Head of caudate nucleus (tissue), 42 donors: ENCODE results near the gene TNRC18.
"Not testable (repeated sequence)": the region's sequence is repeated elsewhere in the genome, so short reads cannot be mapped to it uniquely, and the experiment has no call there.

Experiments used
- DNase-seq, 42 donors: peaks; one replicate each; pipeline versions ENCODE4 v3.0.0 to v3.0.0-alpha.2; 2020 to 2021; ENCODE audit warnings: mixed read lengths in 7 of 42
- intact Hi-C: fragments of 100-400 bp; cut with DNase I; formaldehyde crosslinking; loops from one replicate; pipeline ENCODE4 v1.15.0; 2022

The TNRC18 gene

DNA sequence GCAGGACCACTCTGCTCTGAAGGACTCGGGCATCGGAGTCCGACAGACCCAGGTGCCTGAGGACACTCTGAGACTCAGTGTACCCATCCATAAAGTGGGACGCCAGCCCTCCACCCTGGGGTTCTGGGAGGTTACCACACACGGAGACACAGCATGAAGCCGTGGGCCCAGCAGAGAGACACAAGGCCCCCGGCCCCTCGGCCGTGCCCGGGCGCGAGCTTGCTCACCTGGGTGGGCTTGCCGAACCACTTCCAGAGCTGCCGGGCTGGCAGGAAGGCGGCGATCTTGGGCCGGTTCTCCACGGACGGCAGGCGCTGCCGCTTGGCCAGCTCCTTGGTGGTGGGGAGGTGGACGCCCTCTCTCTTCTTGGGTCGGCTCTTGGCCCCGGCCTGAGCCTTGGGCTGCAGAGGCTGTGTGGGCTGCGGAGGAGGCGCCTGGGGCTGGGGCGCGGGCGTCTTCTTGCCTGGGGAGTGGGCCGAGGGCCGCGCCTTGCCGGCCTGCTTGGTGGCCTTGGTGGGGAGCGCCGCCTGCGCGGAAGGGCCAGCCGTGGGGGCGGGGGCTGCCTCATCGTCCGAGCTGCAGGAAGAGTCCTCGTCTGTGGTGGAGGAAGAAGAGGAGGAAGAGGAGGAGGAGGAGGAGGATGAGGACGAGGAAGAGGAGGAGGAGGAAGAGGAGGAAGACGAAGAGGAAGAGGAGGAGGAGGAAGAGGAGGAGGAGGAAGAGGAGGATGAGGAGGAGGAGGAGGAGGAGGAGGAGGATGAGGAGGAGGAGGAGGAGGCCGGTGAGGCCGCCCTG, 111.2 kb downstream of the TNRC18 start:
- intact Hi-C loops, DNase-seq: not testable (repeated sequence)

- DNase-seq = no peak
- intact Hi-C loops = no loop called here
These were observed 112.7 kb downstream of the TNRC18 start for GRCh38 chr7:5310822-5311405.

- DNase-seq = no peak
- intact Hi-C loops = no loop called here
These were observed 114.5 kb downstream of the TNRC18 start for GRCh38 chr7:5309146-5309545.

GRCh38 chr7:5307221-5308142, 116.2 kb downstream of the TNRC18 start:
- intact Hi-C loops = not testable (repeated sequence)

DNA sequence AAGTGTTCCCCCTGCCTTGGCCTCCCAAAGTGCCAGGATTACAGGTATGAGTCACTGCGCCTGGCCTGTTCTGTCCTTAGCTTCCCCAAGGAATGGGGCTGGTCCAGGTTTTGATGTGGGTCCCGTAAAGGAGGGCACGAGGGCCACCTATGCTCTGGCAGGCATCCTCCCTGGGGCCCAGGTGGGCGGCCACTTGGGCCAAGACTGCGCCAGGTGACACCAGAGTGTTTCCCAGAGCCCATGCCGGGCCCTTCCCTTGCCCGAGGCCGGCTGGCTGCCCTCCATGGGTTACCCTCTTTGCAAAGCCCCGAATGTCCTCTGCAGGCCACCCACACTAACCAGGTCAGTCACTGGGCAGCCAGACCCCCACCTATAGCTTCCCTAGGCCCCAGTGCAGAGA, 118.6 kb downstream of the TNRC18 start:
- DNase-seq, intact Hi-C loops: not testable (repeated sequence)

More at GRCh38 chr7:5307221-5308142, 116.2 kb downstream of the TNRC18 start:
- not testable (repeated sequence) for DNase-seq

DNA sequence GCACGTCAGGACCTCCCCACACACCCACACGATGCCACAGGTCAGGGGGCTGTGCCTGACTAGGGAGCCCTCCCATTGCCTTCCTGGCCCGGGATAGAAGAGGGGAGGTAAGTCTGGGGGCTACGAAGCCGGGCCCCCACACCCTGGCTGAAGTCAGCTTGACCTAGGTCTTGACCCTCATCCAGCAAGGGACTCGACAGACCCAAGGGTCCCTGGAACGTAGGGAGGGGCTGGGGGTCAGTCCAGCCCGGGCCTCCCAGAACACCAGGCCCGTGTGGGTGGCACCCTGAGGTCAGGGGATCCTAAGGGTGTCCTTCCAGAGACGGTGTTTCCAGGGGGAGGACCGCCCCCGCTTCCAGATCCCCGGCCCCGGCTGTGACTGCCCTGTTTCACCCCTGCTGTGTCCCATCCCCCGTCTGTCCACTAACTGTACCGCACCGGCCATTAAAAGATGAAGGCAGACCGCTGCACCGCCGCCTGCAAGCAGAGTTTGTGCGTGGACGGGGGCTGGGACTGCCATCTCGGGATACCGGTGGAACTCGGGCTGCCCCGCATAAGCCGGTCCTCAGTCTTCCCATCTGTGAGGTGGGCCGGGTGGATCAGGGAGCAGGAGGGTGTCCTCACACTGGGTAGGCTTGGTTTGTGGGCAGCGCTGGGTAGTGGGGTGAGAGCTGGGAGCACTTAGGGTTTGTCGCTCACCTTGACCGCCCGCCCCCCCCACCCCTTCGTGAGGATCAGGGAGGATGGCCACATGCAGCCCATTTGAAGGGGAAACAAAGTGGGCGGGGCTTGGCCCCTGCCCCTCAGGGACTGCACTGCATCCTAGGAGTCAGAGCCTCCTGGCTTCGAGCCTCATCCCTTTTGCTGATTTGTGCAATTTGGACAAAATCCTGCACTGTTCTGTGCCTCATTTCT, 119.8 kb downstream of the TNRC18 start:
- no peak for DNase-seq
- intact Hi-C loops = no loop called here

DNA sequence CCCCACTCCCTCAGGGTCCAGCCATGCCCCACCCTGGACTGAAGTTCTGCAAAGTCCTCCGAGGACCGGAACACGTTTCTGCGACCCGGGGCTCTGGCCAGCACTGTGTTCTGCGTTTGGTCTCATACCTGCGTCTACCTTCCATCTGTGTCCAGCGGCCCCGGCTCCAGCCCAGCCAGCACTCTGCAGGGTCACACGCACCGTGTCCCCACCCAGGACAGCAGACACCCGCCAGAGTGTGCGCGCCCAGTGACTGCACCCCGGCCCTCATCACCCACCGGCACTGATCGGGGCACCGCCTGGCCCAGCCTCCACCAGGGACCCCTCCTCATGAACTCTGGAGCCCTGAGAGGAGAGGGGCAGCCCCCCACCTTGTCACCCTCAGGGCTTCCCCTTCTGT, 120.6 kb downstream of the TNRC18 start:
- intact Hi-C loops = no loop called here

DNA sequence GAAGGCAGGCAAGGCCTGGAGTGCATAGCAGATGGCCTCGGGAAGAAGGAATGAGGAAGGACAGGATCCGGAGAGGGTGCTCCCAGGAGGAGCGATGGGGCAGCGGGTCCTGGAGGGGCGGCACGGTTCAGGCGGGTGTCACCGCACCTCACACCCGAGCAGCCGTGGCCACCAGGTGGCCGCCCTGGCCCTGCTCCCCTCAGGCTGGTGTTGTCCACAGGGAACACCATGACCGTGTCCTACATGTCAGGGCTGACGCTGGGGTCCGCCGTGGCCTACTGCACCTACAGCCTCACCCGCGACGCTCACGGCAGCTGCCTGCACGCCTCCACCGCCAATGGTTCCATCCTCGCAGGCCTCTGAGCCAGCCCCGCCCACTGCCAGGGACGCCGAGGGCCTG, 121.1 kb downstream of the TNRC18 start:
- intact Hi-C loops = no loop called here
- no peak for DNase-seq

More for the DNA sequence above, 120.6 kb downstream of the TNRC18 start:
- DNase-seq = no peak

DNA sequence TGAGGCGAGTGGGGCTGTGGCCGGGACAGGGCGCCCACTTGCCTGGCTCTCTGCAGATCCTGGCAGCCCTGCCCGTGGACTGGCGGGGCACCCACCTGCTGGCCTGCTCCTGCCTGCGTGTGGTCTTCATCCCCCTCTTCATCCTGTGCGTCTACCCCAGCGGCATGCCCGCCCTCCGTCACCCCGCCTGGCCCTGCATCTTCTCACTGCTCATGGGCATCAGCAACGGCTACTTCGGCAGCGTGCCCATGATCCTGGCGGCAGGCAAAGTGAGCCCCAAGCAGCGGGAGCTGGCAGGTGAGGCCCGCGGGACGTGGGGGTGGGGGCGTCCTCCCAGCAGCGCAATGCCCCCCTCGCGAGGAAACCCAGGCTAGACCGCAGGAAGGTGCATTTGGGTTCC, 123.3 kb downstream of the TNRC18 start:
- DNase-seq = no peak
- intact Hi-C loops = no loop called here

- intact Hi-C loops = no loop called here
- DNase-seq = peak in 33 of 42 donors; percentile 16 to 72 (median 40)
These were observed 126.9 kb downstream of the TNRC18 start for GRCh38 chr7:5296611-5297226.

DNA sequence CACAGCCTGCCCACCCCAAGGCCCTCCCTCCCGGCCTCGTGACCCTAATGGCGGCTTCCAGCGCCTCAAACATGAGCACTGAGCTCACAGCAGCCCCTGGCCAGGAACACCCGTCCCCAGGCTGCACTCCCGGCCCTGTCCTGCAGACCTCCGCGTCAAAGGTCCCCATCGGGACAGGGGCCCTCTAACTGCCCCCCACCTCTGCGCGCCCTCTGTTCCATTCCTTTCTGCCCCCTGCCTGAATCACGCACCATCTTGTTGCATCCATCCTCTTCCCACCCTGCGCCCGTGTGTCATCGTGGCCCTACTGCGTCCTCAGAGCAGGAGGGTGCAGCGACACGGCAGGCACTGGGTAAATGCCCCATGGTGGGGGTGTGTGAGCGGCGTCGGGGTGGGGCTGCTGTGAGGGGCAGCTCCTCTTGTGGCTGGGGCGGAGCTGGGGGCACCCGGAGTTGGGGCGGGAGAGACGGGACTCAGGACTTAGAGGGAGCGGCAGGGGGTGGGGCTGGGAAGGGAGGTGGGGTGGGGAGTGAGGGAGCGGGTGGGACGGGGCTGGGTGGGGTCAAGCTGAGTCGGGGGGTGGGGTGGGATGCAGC, 127.5 kb downstream of the TNRC18 start:
- intact Hi-C loops = no loop called here
- DNase-seq = no peak

GRCh38 chr7:5295039-5296014, 128.3 kb downstream of the TNRC18 start:
- no peak for DNase-seq
- intact Hi-C loops = no loop called here

GRCh38 chr7:5294169-5294987, 129.3 kb downstream of the TNRC18 start:
- DNase-seq = no peak
- intact Hi-C loops = no loop called here

DNA sequence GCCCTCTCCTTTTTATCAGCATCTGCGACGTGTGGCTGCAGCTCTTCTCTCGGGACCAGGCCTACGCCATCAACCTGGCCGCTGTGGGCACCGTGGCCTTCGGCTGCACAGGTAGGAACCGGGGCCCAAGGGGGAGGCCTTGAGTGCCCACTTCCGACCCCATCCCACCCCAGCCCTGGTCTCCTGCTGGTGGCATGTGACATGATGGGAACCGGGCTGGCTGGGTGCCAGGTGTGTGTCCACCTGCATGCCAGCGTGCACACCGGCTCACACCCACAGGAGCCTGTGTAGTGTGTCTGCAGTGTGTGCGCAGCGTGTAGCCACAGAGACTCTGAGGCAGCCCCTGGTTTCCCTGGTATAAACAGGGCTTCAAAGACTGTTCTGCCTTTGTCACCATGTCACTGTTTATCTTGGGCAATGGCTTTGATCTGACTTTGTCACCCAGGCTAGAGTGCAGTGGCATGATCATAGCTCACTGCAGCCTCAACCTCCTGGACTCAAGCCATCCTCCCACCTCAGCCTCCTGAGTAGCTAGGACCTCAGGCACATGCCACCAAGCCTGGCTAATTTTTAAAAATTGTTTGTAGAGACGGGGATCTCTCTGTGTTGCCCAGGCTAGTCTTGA, 131.8 kb downstream of the TNRC18 start:
- DNase-seq = peak in 1 of 42 donors; percentile 34
- intact Hi-C loops = not testable (repeated sequence)

GRCh38 chr7:5291301-5291700, 132.3 kb downstream of the TNRC18 start:
- no peak for DNase-seq
- intact Hi-C loops = no loop called here
